Small intestine (tissue), 7 donors: ENCODE results near the gene KLHL41. TPM values are rescaled to one million over a fixed set of nuclear protein-coding genes. Genes with fewer than 3 reads are reported as not detected.

Experiments used
- DNase-seq, 2 donors: peaks; one replicate each; pipeline versions ENCODE4 v3.0.0 to v3.0.0-alpha.2; 2013
- FAIRE-seq: peaks from 2 replicates; lab custom pipeline; 2012; peaks lifted over from hg19 to GRCh38; lab: Jason Lieb, UNC
- H3K27ac ChIP-seq, 3 donors: one replicate each; pipeline ENCODE4 v1.5.1; 2013; ENCODE audit warnings: low read length in 2 of 3, mild to moderate bottlenecking in 2 of 3, control low read depth in 1 of 3, inconsistent platforms in 1 of 3, low read depth in 1 of 3, moderate library complexity in 1 of 3
- H3K27me3 ChIP-seq, 3 donors: one replicate each; pipeline ENCODE4 v1.6.1; 2013; ENCODE audit warnings: low read length in 3 of 3, inconsistent platforms in 1 of 3; ENCODE audit not compliant: control insufficient read depth in 3 of 3, insufficient read depth in 3 of 3
- H3K36me3 ChIP-seq, 3 donors: one replicate each; pipeline ENCODE4 v1.6.1; 2013; ENCODE audit warnings: low read length in 3 of 3, inconsistent platforms in 1 of 3, low read depth in 1 of 3, mild to moderate bottlenecking in 1 of 3, moderate library complexity in 1 of 3; ENCODE audit not compliant: control insufficient read depth in 3 of 3, insufficient read depth in 2 of 3
- H3K4me1 ChIP-seq, 3 donors: one replicate each; pipeline ENCODE4 v1.6.1; 2013; ENCODE audit warnings: low read length in 2 of 3, inconsistent platforms in 1 of 3, low read depth in 1 of 3, mild to moderate bottlenecking in 1 of 3, moderate library complexity in 1 of 3; ENCODE audit not compliant: control insufficient read depth in 3 of 3, insufficient read depth in 2 of 3
- H3K4me3 ChIP-seq, 3 donors: one replicate each; pipeline ENCODE4 v1.5.1; 2013; ENCODE audit warnings: low read length in 3 of 3, control low read depth in 1 of 3, inconsistent platforms in 1 of 3, low read depth in 1 of 3, mild to moderate bottlenecking in 1 of 3, moderate library complexity in 1 of 3
- H3K9me3 ChIP-seq, 2 donors: one replicate each; pipeline ENCODE4 v1.6.1; 2013; ENCODE audit warnings: low read depth in 1 of 2, low read length in 1 of 2; ENCODE audit not compliant: control insufficient read depth in 2 of 2, insufficient read depth in 1 of 2
- WGBS, 3 donors: extraction: QIAGEN DNeasy Blood & Tissue Kit; methylation state at CpG; one replicate each; pipeline ENCODE4 v1.1.7; 2013; 5-methylcytosine and 5-hydroxymethylcytosine counted together
- polyA plus RNA-seq, 4 donors: library from polyadenylated mRNA; stranded (reverse) in 3 of 4; unstranded in 1 of 4; fragments of 200-250 nt in 3 of 4; fragments of 120-200 nt in 1 of 4; gene quantifications; one replicate each; pipeline versions ENCODE4 v1.2.1 to v1.2.3, GENCODE V29; 2013
- donor health status: healthy with polysubstance abuse.
- donor health status: control.
- donor health status: control.
- donor health status: Bipolar disorder and iron deficiency.
- donor health status: healthy.

KLHL41 gene
- polyA plus RNA-seq, 4 donors, result 0.31 to 9.3 (median 2.1) TPM

DNA sequence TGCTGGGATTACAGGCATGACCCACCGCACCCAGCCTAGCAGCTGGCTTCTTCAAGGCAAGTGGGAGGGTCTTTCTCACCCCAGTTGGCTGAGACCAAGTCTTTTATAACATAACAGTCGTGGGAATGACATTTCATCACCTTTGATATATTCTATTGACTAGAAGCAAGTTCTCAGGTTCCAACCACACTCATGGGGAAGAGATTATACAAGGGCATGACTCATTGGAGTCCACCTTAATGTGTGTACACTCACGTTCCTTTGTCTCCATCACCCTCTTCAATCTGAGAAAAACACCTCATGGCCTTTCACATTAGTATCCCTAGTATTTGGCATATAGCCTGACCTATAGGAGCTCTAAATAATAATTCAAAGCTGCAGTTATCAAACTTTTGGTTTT, 33.0 kb upstream of the KLHL41 start:
- Histone ChIP-seq H3K9me3 (no peaks in the 10 kb centered on the region), H3K4me3 (no peak overlapping the region), H3K4me1 (peaks cover 0 to 6% (median 2%) of the 10 kb centered on the region in 3 donors), H3K27me3 (no peaks in the 10 kb centered on the region), H3K36me3 (no peaks in the 10 kb centered on the region), H3K27ac (no peak overlapping the region)
- FAIRE-seq (no peak), DNase-seq (no peak)
- 34 to 70% (median 47%) methylated on average over 3 of the region's 3 CpGs for WGBS, 3 donors

DNA sequence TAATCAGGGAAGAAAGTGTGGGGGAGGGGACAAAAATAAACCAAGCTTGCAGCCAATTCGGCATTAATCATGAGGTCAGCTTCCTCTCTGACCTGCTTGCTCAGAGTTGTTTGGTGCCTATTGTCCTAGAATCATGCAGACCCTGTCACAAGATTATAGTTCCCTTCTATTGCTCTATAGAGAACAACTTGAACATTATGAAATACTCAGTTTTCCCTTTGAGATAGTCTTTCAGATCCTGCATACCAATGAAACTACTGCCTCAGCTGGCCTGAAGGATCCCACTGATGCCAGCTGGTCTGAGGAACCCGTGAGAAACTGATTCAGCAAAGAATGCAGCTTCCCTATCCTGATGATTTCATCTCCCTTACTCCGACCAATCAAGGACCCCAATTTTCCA, 31.2 kb upstream of the KLHL41 start:
- Histone ChIP-seq H3K27me3 (no peaks in the 10 kb centered on the region), H3K9me3 (no peaks in the 10 kb centered on the region), H3K4me3 (no peak overlapping the region), H3K4me1 (peaks cover 0 to 10% (median 2%) of the 10 kb centered on the region in 3 donors), H3K36me3 (peaks cover 0 to 4% (median 3%) of the 10 kb centered on the region in 3 donors), H3K27ac (no peak overlapping the region)
- WGBS, 3 donors, result 63 to 84% (median 74%) methylated on average over 3 of the region's 3 CpGs
- DNase-seq (no peak), FAIRE-seq (no peak)

DNA sequence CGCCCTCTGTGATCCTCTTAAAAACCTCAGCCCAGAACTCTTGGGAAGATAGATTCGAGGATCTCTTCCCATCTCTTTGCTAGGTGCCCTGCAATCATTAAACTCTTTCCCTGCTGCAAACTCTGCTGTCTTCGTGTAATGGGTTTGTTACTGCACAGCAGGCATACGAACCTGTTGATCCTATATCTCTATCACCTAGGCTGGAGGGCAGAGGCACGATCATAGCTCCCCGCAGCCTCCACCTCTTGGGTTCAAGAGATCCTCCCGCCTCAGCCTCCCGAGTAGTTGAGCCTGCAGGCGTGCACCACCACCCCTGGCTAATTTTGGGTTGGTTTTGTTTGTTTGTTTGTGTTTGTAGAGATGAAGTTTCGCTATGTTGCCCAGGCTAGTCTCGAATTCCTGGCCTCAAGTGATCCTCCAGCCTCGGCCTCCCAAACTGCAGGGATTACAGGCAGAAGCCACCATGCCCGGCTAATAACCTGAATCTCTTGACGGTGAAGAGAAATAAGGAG, 30.7 kb upstream of the KLHL41 start:
- H3K4me3 ChIP-seq, result peak overlapping the region in 2 of 3 donors; percentile 69 to 81

DNA sequence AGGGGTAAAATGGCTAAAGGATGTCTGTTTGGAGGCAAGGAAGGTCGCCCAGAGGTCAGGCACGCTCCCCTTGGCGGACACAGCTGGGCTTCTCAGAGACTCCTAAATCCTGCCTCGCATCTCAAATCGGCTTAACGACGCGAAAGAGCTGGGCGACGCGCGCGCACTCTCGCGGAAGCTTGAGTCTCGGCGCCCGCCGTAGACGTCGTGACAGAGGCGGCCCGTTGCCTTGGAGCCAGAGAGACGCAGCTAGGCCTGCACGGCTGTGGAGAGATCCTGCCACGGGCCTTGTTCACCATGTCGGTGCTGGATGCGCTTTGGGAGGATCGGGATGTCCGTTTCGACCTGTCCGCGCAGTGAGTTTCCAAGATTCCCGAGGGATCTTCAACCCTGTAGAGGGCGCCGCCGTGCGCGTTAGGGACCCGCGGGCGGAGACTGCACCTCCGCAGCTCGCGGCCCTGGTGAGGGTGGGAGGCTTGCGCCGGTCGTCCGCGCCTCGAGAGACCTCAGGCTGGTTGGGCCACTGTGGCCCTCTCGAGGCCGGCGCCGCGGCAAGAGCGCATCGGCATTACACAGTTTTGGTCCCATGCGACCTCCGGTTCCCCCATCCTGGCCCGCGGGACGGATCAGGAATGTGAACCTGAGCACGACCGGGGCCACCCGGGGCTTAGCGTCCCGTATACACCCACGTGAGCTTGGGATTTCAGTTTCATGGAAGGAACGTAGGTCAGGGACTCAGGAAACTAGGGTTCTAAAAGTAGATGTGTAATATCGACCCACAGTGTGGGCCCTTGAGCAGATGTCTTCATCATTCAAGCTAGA, 30.0 kb upstream of the KLHL41 start, which contains the start of gene BBS5:
Gene BBS5 (plus strand): TSS at position 238 of the 822 bp plus-strand sequence. CDS start 60 bp downstream, at position 298.
- Histone ChIP-seq H3K4me3 (peak within 1 kb of the TSS; percentile 53 to 81 (median 69)), H3K27me3 (no peaks in the 10 kb centered on the region), H3K27ac (peak within 1 kb of the TSS in 2 of 3 donors; percentile 54 to 68), H3K9me3 (no peaks in the 10 kb centered on the region), H3K4me1 (peaks cover 0 to 10% (median 2%) of the 10 kb centered on the region in 3 donors), H3K36me3 (peaks cover 3 to 4% (median 3%) of the 10 kb centered on the region in 3 donors)
- FAIRE-seq (no peak), DNase-seq (peak; percentile 64 to 87)
- 0 to 1% (median 0%) methylated on average over 71 of the region's 71 CpGs for WGBS, 3 donors

More for the DNA sequence above, 30.7 kb upstream of the KLHL41 start:
- 54 to 71% (median 59%) methylated on average over 14 of the region's 14 CpGs for WGBS, 3 donors
- Histone ChIP-seq H3K9me3 (no peaks in the 10 kb centered on the region), H3K4me1 (peaks cover 0 to 10% (median 2%) of the 10 kb centered on the region in 3 donors), H3K36me3 (peaks cover 0 to 4% (median 3%) of the 10 kb centered on the region in 3 donors), H3K27ac (peak overlapping the region in 2 of 3 donors; percentile 54 to 68), H3K27me3 (no peaks in the 10 kb centered on the region)
- no peak for DNase-seq
- no peak for FAIRE-seq

DNA sequence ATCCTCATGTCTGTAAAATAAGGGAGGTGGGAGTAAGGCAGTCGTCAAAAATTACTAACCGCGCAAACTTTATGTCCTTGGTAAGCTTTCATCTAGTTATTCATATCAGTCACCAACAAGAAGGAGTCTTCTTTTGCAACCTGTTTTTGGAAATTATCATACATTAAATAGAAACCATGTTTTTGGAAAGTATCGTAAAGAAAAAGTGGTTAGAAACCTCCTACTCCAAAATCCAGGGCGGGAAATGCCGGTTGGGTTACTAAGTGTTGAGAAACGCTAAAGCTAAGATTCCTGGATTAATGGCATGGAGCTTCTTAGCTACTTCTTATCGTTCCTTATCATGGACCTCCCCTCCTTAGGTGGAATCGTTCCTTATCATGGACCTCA, 29.4 kb upstream of the KLHL41 start:
- Histone ChIP-seq H3K36me3 (peaks cover 3 to 4% (median 3%) of the 10 kb centered on the region in 3 donors), H3K4me3 (peak overlapping the region in 2 of 3 donors; percentile 69 to 81), H3K27me3 (no peaks in the 10 kb centered on the region), H3K27ac (peak overlapping the region in 1 of 3 donors; percentile 68), H3K9me3 (no peaks in the 10 kb centered on the region), H3K4me1 (peaks cover 0 to 10% (median 2%) of the 10 kb centered on the region in 3 donors)
- FAIRE-seq (no peak), DNase-seq (no peak)
- 19 to 37% (median 29%) methylated on average over 9 of the region's 9 CpGs for WGBS, 3 donors

DNA sequence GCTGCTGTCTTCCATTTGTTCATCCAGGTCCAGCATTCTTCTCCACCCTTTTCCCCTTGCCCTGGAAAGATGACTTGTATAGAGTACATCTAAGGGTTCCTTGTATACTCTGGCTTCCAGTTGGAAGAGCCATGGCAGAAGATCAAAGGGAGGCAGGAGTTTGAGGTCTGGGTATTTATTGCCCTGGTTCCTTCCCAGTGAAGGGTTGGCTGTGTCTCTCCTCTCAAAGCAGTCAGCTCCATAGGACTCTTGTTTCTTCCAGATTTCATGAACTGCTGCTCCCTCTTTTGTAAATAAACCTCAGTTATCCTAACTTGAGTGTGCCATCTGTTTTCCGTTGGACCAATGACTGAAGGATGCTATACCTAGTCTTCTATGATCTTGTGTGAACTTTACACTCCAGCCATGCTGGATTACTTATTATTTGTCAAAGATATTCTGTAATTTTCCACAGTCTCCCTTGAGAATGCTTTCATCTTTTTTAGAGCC, 23.8 kb upstream of the KLHL41 start:
- no peak for DNase-seq
- no peak for FAIRE-seq
- no peaks in the 10 kb centered on the region for H3K9me3 ChIP-seq
- 71 to 83% (median 77%) methylated on average over 1 of the region's 1 CpG for WGBS, 3 donors
- no peaks in the 10 kb centered on the region for H3K27me3 ChIP-seq
- peaks cover 0 to 10% (median 0%) of the 10 kb centered on the region in 3 donors for H3K4me1 ChIP-seq
- peaks cover 3 to 10% (median 3%) of the 10 kb centered on the region in 3 donors for H3K36me3 ChIP-seq
- H3K27ac ChIP-seq, result no peak overlapping the region
- no peak overlapping the region for H3K4me3 ChIP-seq

DNA sequence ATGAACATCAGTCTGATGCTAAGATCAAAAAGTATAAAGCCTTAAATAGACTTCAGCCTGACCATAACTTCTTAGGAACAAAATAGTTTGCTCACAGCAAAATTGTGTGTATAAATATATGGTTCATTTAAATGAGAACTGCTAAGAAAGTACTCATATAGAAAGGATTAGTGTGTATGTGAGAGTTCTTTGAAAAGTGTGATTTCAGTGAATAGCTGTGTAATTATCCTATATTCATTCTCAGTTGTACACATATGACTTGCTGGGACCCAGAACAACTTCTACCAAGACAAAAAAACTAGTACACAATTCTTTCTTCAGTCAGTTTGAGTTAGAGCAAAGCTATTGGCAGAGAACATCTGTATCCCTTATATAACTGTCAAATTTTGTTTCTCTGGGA, 23.0 kb upstream of the KLHL41 start:
- Histone ChIP-seq H3K9me3 (no peaks in the 10 kb centered on the region), H3K4me3 (no peak overlapping the region), H3K4me1 (peaks cover 0 to 4% (median 0%) of the 10 kb centered on the region in 3 donors), H3K27ac (no peak overlapping the region), H3K27me3 (no peaks in the 10 kb centered on the region), H3K36me3 (peaks cover 3 to 10% (median 3%) of the 10 kb centered on the region in 3 donors)
- DNase-seq (no peak), FAIRE-seq (peak; percentile 23)

DNA sequence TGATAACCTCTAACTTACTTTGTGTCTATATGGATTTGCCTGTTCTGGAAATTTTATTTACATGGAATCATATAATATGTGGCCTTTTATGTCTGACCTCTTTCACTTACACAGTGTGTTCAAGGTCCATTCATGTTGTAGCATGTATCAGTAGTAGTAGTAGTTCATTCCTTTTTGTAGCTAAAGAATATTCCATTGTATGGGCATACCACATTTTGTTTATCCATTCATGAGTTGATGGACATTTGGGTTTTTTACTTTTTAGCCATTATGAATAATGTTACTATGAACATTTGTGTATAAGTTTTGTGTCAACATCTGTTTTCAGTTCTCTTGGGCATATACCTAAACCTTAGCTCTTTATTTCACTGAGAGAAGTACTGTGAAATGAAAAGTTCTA, 18.7 kb upstream of the KLHL41 start:
- Histone ChIP-seq H3K36me3 (peaks cover 0 to 14% (median 0%) of the 10 kb centered on the region in 3 donors), H3K4me3 (no peak overlapping the region), H3K4me1 (no peaks in the 10 kb centered on the region), H3K27me3 (no peaks in the 10 kb centered on the region), H3K27ac (no peak overlapping the region), H3K9me3 (no peaks in the 10 kb centered on the region)
- DNase-seq (no peak), FAIRE-seq (no peak)
